Suppressor macrophage treated with lipopolysaccharide for 1 hour (primary cell): ENCODE results near the gene MORN1.

Source experiments
- DNase-seq, 3 donors: peaks; one replicate each; pipeline ENCODE4 v3.0.0-alpha.2; 2020 to 2022

MORN1 gene

DNA sequence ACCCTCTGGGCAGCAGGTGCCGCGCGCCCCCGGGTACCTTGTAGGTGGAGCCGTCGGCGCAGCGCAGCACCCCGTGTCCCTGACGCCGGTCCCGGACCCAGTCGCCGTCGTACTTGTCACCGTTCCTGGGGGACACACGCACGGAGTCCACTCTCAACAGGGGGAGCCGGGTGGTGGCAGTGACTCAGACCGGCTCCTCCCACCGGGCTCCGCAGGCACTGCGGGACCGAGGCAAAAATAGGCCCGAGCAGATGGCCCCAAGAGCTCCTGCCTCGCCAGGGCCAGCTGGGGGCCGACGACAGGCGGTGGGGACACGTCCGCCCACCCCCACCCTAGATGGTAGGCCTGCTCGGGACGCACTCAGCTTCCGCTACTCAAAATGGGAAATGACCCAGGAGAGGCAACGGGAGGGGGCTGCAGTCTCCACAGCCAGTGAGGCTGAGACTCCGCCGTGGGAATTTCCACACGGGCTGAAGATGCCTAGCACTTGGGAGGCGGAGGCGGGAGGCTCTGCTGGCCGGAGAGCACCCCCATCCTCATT is 6.3 kb downstream of the MORN1 start:
- DNase-seq, result no peak

DNA sequence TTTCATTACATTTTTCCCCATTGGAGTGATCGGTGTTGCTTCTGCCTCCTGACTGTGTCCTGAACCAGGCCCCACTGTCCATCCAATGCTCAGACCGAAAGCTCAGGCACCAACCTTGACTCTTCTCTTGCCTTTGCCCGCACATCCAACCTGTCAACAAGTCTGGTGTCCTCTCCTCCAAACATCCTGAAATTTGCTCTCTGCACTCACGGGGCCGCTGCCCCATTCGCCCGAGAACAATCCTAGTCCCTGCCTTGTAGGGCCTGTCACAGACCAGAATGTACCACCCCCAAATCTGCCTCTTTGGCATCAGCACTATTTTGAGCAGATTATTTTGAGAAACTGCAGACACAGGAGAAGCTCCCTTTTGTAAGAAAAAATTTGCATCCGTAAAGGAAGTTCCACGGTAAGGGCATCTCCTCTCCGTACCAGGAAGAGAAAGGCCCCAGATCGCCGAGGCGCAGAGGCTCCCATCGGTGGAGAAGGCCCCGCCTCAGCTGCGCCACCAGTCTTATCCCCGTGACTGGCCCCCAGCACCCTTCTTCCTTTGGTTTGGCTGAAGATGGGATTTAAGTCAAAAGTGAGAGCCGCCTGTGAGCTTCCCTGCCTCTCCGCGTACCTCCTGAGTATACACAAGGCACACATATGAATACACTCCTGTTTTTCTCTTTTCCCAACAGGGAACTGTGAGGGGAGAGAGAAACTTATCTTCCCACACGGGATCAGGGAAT is 7.1 kb downstream of the MORN1 start:
- no peak for DNase-seq

GRCh38 chr1:2383576-2383975 is 7.8 kb downstream of the MORN1 start:
- DNase-seq, result no peak

DNA sequence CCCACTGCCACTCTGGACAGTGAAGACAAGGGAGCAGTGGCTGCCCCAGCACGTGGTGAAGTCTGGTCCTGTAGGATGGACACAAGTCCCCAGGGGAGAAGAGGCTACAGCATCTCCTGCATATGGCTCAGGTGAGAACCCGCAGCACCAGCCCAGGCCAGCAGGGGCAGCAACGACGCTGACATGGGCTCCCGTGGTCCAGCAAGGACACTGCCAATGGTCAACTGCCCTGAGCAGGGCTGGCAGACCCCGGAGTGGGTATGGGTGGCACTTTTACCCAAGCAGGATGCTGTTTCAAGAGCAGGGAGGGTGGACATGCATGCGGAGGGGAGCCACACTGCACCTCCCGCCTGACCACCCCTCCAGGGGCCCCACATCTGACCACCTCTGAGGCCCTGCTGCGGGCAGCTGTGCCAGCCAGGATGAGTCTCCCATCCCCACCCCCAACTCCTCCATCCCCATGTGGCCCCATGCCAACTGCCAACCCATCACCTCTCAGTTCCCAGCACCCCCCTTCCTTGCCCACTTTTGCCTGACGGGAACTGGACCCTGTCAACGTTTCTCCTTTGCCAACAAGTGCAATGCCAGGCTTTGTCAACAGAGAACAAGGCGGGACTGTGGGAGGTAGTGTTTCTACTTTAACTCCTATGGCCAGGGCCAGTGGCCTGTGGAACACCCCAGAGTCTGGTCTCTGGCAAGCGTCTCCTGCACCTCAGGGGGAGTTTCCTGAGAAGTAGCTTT is 8.6 kb downstream of the MORN1 start:
- DNase-seq, result peak in 2 of 3 donors; percentile 19 to 44

GRCh38 chr1:2381741-2382620 is 9.4 kb downstream of the MORN1 start:
- peak; percentile 76 to 93 (median 83) for DNase-seq

- DNase-seq, result no peak
Observed at GRCh38 chr1:2380816-2381591, 10.3 kb downstream of the MORN1 start.

DNA sequence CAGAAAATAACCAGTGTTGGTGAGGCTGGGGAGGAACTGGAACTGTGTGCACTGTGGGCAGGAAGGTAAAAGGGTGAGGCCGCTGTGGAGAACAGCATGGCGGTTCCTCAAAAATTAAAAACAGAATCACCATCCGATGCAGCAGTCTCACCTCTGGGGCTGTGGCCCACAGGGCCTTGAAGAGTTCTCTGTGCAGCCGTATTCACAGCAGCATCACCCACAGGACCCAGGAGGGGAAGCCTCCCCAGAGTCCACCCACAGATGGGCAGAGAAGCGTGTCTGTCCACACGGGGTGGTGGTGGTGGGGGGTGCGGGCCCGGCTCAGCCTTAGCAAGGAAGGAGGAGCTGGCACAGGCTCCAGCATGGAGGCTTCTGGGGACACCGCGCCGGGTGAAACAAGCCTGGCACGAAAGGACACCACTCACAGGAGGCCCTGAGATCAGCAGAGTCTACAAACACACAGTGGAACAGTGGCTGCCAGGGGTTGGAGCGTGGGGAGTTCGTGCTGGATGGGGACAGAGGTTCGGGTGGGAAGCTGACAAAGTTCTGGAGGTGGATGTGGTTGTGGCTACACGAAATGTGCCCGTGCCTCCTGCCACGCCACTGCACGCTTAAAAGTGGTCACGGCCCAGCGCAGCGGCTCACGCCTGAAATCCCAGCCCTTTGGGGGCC is 11.5 kb downstream of the MORN1 start:
- DNase-seq, result no peak

- DNase-seq, result no peak
Observed at GRCh38 chr1:2378956-2379732, 12.2 kb downstream of the MORN1 start.

DNA sequence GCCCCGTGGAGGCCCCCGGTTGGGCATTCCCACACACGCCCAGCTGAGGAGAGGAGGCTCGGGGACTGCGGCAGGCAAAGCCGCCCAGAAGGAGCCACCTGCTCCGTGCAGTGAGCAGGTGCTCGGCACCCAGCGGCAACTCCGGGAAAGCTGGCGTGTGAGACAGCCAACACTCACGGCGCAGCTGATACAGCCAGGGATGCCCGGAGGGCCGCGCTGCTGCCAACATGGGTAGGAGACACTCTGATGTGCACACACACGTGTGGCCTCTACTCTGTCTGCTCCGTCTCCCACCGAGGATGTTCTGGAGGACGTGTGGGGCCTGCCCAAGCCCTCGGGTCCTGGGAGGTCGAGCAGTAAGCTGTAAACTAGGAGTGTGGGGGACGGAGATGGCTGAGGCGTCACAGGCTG is 12.9 kb downstream of the MORN1 start:
- DNase-seq, result no peak

GRCh38 chr1:2377751-2378440 is 13.5 kb downstream of the MORN1 start:
- DNase-seq, result no peak

DNA sequence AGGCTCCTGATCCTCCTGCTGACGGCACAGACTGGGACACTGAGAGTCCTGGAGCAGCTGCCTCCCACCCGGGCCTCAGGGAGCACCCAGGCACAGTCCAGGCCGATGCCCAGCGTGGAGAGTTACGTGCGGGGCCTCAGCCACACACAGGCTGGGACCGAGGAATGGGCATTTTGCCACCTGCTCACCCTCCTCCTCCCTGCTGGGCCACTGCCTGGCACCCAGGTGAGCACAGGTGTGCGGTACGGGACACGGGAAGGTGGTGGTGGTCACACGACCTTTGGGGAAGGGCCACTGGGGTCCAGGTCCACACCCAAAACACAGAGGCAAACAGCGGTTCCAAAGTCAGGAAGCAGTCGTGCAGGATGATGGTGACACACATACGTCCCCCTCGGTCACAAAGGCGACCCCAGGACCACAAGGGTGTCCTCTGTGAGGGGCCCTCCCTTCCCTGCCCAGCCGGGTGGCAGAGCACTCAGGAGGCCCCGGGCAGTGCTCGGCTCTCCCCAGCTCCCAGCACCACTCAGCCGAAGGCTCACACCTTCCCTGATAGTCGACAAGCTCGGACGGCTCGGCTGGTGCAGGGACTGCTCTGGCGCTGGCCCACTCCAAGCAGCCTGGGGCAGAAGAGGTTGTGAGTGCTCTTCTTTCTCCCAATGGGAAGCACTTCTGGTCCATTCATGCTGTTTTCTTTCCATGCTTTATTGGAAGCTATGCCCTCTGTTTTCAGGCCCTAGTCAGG is 14.3 kb downstream of the MORN1 start:
- DNase-seq, result no peak

- DNase-seq, result no peak
Observed at GRCh38 chr1:2376261-2376741, 15.1 kb downstream of the MORN1 start.

- DNase-seq, result no peak
Observed at GRCh38 chr1:2375923-2376260, 15.5 kb downstream of the MORN1 start.

GRCh38 chr1:2375246-2375922 is 16.0 kb downstream of the MORN1 start:
- DNase-seq, result no peak

DNA sequence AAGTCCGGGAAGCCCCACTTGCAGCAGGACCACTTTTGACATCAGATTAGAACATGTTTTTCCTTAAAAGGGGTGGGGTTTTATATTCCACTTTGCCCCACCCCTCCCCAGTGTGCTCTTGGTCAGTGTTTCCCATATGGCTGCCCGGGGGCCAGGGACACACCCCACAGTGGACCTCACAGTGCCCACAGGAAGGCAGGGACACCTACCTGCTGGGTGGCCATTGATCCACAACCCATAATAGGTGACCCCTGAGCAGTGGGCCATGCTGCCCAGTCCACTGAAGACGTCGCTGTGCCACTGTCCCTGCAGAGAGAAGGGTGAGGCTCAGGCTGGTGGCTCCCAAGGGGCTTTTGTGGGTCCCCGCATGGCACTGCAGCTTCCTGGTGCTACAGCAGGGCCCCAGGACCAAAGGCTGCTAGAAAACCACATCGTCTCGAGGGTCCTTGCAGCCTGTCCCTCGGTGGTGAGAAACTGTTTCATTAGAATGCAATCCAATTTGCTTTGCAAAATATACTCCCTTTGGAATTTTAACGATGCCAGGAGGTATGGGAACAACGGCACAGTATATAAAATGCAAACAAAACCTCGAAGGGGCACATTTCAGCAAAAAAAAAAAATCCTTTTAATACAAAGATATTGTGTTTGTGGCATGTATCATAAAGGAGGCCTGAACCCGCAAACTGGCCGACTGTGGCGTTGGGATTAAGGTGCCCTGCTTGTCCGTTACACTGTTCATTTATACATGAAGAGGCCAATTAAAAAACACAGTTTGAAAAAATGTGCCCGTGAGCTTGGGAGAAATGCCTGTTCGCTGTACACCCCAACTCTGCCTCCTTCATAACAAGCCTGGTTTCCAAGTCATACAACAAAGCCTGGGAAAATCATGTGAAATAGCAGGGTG is 16.9 kb downstream of the MORN1 start:
- no peak for DNase-seq

- no peak for DNase-seq
Observed at GRCh38 chr1:2373551-2374251, 17.7 kb downstream of the MORN1 start.
